ENCODE data around the gene SLC22A12.

DNA sequence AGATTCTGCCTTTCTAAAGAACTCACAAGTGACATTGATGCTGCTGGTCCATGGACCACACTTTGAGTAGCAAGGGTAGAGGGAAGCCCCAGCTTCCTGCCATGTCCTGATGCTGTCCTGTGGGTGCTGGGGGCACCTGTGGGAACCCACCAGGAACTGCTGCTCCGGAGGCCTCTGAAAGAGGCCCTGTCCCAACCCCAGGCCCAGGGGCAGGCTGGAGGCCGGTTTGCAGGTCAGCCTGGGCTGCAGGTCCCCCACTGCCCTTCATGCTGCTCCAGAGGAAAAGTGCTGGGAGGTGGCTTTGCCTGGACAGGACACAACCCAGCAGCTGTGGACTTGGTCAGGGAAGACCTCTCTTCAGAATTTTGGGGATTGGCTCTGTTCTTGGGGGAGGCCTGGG, 44.8 kb upstream of the SLC22A12 start:
- TF ChIP-seq, protein P1, sequence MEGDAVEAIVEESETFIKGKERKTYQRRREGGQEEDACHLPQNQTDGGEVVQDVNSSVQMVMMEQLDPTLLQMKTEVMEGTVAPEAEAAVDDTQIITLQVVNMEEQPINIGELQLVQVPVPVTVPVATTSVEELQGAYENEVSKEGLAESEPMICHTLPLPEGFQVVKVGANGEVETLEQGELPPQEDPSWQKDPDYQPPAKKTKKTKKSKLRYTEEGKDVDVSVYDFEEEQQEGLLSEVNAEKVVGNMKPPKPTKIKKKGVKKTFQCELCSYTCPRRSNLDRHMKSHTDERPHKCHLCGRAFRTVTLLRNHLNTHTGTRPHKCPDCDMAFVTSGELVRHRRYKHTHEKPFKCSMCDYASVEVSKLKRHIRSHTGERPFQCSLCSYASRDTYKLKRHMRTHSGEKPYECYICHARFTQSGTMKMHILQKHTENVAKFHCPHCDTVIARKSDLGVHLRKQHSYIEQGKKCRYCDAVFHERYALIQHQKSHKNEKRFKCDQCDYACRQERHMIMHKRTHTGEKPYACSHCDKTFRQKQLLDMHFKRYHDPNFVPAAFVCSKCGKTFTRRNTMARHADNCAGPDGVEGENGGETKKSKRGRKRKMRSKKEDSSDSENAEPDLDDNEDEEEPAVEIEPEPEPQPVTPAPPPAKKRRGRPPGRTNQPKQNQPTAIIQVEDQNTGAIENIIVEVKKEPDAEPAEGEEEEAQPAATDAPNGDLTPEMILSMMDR (IDR thresholded peaks at IDR 0.05): no peak
- TF ChIP-seq POLR2A (IDR thresholded peaks at IDR 0.05): no peak

Measured in right lobe of liver (tissue), 4 donors.